Neural progenitor cell (in vitro differentiated cells): ENCODE data around the gene CTNNA3.

Experiments
- EZH2 ChIP-seq: fragments of 200-600 bp; sonication (generic); IDR thresholded peaks from 2 replicates; pipeline ENCODE4 v1.6.1; 2017; ENCODE audit warnings: antibody characterized with exemption, mild to moderate bottlenecking, moderate library complexity
- TF ChIP-seq, protein P1 (sequence below): fragments of 200-600 bp; sonication (generic); IDR thresholded peaks from 2 replicates; pipeline ENCODE4 v1.5.1; 2017; ENCODE audit warnings: antibody characterized with exemption, mild to moderate bottlenecking

DNA sequence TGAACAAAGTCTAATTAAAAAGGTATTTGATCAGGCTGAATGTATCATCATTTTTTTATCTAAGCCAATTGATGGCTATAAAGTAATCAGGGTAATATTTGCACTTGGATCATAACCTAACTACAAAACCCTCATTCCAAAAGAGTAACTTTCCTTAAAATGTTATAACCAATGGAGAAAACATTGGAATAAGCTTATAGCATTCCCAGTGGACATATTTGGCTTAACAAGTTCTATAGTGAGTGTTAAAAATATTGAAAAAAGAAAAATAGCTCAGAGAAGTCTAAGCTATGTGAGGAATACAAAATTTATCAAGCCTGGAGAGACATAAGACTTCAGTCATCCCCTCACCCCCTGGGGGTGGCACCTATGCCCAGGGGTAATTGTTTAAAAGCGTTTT is 411.4 kb downstream of the CTNNA3 start:
- TF ChIP-seq, protein P1, sequence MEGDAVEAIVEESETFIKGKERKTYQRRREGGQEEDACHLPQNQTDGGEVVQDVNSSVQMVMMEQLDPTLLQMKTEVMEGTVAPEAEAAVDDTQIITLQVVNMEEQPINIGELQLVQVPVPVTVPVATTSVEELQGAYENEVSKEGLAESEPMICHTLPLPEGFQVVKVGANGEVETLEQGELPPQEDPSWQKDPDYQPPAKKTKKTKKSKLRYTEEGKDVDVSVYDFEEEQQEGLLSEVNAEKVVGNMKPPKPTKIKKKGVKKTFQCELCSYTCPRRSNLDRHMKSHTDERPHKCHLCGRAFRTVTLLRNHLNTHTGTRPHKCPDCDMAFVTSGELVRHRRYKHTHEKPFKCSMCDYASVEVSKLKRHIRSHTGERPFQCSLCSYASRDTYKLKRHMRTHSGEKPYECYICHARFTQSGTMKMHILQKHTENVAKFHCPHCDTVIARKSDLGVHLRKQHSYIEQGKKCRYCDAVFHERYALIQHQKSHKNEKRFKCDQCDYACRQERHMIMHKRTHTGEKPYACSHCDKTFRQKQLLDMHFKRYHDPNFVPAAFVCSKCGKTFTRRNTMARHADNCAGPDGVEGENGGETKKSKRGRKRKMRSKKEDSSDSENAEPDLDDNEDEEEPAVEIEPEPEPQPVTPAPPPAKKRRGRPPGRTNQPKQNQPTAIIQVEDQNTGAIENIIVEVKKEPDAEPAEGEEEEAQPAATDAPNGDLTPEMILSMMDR, result peak; percentile 38
- no peak for TF ChIP-seq EZH2
